HL-60 (cell line): ENCODE data around the gene RBM15B.

Experiments used
- DNase-seq, 2 experiments: peaks; one replicate each; pipeline ENCODE4 v3.0.0-alpha.2; 2010 to 2020; ENCODE audit warnings: low read depth in 1 of 2, low spot score in 1 of 2
- H3K27ac ChIP-seq: fragments of 250-450 bp; sonication (Bioruptor Pico); replicated peaks from 2 replicates; pipeline ENCODE4 v1.5.1; 2020; ENCODE audit warnings: mild to moderate bottlenecking, moderate library complexity
- H3K27me3 ChIP-seq: fragments of 250-450 bp; sonication (Bioruptor Pico); 2 replicates; pipeline ENCODE4 v1.5.1; 2021; ENCODE audit warnings: mild to moderate bottlenecking, moderate library complexity; ENCODE audit not compliant: insufficient read depth, poor library complexity, severe bottlenecking
- H3K4me3 ChIP-seq: replicated peaks from 2 replicates; pipeline ENCODE4 v1.5.1; 2011; ENCODE audit warnings: mild to moderate bottlenecking, control low read depth, low read length; ENCODE audit not compliant: insufficient read depth
- GABPA ChIP-seq: IDR thresholded peaks from 2 replicates; pipeline ENCODE4 v1.6.1; 2012; ENCODE audit warnings: low read depth
- POLR2AphosphoS5 ChIP-seq: IDR thresholded peaks from 2 replicates; pipeline ENCODE4 v1.6.1; 2012; ENCODE audit warnings: low read depth
- REST ChIP-seq: IDR thresholded peaks from 2 replicates; pipeline ENCODE4 v1.6.1; 2012; ENCODE audit warnings: low read depth; ENCODE audit not compliant: insufficient replicate concordance
- SPI1 ChIP-seq: IDR thresholded peaks from 2 replicates; pipeline ENCODE4 v1.6.1; 2012; ENCODE audit warnings: low read depth, mild to moderate bottlenecking, borderline replicate concordance
- TF ChIP-seq, protein P1 (sequence below): IDR thresholded peaks from one replicate; pipeline ENCODE4 v1.5.1; 2011; ENCODE audit warnings: low read length, control low read depth, inconsistent platforms; ENCODE audit not compliant: insufficient read depth

The RBM15B gene

DNA sequence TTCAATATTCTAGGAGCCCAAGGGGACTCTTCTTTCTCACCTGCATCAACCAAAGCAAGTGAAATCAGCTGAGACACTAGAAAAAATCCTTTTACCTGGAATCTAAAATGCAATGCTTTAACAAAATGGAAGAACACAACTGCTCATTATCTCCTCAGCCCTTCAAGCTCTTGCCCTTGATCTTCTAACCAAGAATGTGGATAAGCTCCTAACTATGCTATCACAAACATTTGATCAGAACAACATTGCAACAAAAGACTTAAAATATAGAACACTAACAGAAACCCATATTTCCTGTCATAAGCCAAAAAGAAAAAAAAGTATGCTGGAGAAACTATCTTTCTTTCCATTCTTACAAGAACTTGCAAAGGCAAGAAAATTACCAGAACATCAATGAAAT, 12.6 kb downstream of the RBM15B start:
- DNase-seq = no peak
- TF ChIP-seq REST (no peak), GABPA (no peak), SPI1 (no peak), POLR2AphosphoS5 (no peak)
- TF ChIP-seq, protein P1, sequence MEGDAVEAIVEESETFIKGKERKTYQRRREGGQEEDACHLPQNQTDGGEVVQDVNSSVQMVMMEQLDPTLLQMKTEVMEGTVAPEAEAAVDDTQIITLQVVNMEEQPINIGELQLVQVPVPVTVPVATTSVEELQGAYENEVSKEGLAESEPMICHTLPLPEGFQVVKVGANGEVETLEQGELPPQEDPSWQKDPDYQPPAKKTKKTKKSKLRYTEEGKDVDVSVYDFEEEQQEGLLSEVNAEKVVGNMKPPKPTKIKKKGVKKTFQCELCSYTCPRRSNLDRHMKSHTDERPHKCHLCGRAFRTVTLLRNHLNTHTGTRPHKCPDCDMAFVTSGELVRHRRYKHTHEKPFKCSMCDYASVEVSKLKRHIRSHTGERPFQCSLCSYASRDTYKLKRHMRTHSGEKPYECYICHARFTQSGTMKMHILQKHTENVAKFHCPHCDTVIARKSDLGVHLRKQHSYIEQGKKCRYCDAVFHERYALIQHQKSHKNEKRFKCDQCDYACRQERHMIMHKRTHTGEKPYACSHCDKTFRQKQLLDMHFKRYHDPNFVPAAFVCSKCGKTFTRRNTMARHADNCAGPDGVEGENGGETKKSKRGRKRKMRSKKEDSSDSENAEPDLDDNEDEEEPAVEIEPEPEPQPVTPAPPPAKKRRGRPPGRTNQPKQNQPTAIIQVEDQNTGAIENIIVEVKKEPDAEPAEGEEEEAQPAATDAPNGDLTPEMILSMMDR = no peak
- Histone ChIP-seq H3K27me3 (no peaks in the 10 kb centered on the region), H3K4me3 (no peak overlapping the region), H3K27ac (no peak overlapping the region)

GRCh38 chr3:51408021-51408420, 16.9 kb downstream of the RBM15B start:
- Histone ChIP-seq H3K27ac (no peak overlapping the region), H3K4me3 (no peak overlapping the region), H3K27me3 (no peaks in the 10 kb centered on the region)
- no peak for TF ChIP-seq REST
- DNase-seq = no peak

DNA sequence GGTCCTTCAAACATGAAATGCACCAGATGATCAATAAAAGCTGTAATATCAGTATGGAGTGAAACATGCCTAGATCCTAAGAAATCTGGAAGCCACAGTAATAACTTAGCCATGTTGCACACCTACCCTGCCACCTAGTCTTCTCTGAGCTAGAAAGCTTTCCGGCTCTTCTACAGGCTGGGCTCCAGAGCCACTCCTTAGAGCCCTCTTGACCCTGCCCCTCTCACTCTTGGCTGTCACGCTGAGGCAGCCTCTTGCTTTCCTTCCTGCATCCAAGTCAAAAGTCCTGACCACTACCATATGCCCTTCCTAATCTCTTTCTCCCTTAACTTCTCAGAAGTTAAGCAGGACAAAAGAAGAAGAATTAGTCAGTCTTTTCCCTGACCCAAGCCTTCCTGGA, 17.7 kb downstream of the RBM15B start:
- H3K27ac ChIP-seq = no peak overlapping the region
- DNase-seq = no peak
- TF ChIP-seq GABPA (no peak), REST (no peak), POLR2AphosphoS5 (no peak), SPI1 (no peak)
- TF ChIP-seq, protein P1 = no peak

DNA sequence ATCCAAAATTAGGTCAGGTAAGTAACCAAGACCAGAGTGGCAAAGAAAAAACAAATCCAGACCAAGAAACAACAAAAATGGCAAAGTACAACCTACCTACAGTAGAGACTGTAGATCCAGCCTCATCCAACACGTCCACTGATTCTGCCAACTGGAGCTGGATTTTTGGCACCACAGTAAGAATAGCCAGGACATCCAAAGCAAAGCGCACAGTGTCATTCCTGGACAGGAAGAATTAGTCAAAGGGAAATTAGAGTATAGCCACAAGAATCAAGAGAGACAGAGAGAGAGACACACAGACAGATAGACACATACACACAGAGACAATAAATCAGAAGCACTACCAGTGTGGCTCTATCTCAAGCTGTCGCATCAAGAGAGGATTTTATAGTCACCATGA, 31.1 kb downstream of the RBM15B start:
- H3K4me3 ChIP-seq = no peak overlapping the region
- no peak overlapping the region for H3K27ac ChIP-seq
- H3K27me3 ChIP-seq = no peaks in the 10 kb centered on the region
- no peak for DNase-seq
- TF ChIP-seq REST (no peak), SPI1 (no peak)
- TF ChIP-seq, protein P1 = no peak

More for the DNA sequence above, 17.7 kb downstream of the RBM15B start:
- Histone ChIP-seq H3K4me3 (no peak overlapping the region), H3K27me3 (no peaks in the 10 kb centered on the region)
